ENCODE results near the gene TEX13D. TPM values are rescaled to one million over a fixed set of nuclear protein-coding genes. Genes with fewer than 3 reads are reported as not detected.
"Not testable (repeated sequence)": the region's sequence is repeated elsewhere in the genome, so short reads cannot be mapped to it uniquely, and the experiment has no call there.

The TEX13D gene
- total RNA-seq, 4 donors from 2014 or later: not detected

DNA sequence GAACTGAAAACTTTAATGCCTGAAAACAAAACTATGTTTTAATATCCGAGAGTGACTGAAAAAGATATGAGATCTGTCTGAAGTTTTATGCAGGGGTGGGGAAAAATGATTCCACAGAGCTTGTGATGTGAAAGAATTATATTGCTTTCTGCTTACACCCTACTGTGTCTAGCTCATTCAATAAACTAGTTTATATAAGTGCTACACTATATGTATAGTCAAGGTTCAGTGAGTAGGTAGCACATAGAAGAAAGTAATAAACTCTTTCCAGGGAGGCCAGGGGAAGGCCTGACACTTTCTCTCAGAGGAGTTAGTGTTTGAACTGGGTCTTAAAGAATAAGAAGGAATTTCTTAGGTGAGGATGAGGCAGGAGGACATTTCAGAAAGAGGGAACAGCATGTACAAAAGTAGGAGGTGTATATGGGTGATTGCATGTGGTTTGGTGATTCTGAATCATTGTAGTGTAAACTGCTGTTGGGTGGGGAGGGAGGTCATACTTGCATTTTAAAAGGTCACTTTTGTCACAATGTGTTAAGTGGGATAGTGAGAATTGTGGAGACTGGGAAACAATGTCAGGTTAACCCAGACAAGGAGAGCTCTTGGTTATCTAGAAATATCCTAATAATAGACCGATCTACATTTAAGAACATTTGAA is 25.1 kb upstream of the TEX13D start:
- in situ Hi-C loops (cut with MboI; ENCODE audit: low sequenced_read_pairs in 4 of 4) (no loop called here), intact Hi-C loops (cut with DNase I; ENCODE audit: low total_unique reads) (no loop called here)
- no peak overlapping the region for H3K4me3 ChIP-seq
- H3K4me1 ChIP-seq: no peaks in the 10 kb centered on the region
- no peaks in the 10 kb centered on the region for H3K36me3 ChIP-seq
- DNase-seq (no peak), ATAC-seq (no peak)
- no peak overlapping the region for H3K27ac ChIP-seq
- H3K9me3 ChIP-seq: no peaks in the 10 kb centered on the region
- no peaks in the 10 kb centered on the region for H3K27me3 ChIP-seq
- TF ChIP-seq CTCF (IDR thresholded peaks at IDR 0.05 in 4 of 5, conservative IDR thresholded peaks at IDR 0.05 in 1 of 5) (no peak), POLR2A (IDR thresholded peaks at IDR 0.05) (no peak)

- Histone ChIP-seq H3K4me3 (no peak overlapping the region), H3K36me3 (no peaks in the 10 kb centered on the region), H3K9me3 (no peaks in the 10 kb centered on the region), H3K27me3 (no peaks in the 10 kb centered on the region), H3K4me1 (no peaks in the 10 kb centered on the region), H3K27ac (no peak overlapping the region)
- intact Hi-C loops (cut with DNase I; ENCODE audit: low total_unique reads) (no loop called here), in situ Hi-C loops (cut with MboI; ENCODE audit: low sequenced_read_pairs in 4 of 4) (no loop called here)
- DNase-seq: no peak
- no peak for ATAC-seq
- no peak for TF ChIP-seq POLR2A (IDR thresholded peaks at IDR 0.05)
- no peak for TF ChIP-seq CTCF (IDR thresholded peaks at IDR 0.05 in 4 of 5, conservative IDR thresholded peaks at IDR 0.05 in 1 of 5)
Measured at GRCh38 chrX:124325732-124326131, 6.7 kb upstream of the TEX13D start.

DNA sequence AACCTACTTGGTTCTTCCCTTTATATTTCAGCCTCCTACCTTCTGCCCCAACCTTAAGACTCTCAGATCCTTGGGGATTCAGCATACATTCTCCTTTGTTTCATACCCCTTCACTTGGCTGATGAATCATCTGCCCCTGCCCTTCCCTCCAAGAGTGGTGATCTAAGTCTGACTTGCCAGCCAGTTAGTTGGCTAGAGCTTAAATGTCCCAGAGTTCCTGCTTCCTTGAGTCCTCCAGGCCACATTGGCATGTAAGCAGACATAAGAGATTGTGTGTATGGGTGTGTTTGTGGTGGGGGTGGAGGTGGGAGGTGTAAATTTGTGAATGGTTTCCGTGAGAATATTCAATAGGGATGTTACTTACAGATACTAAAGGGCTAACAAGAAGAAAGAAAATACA is 3.7 kb upstream of the TEX13D start:
- Histone ChIP-seq H3K27ac (no peak overlapping the region), H3K27me3 (no peaks in the 10 kb centered on the region), H3K4me3 (no peak overlapping the region), H3K4me1 (no peaks in the 10 kb centered on the region), H3K9me3 (no peaks in the 10 kb centered on the region), H3K36me3 (no peaks in the 10 kb centered on the region)
- no peak for TF ChIP-seq POLR2A (IDR thresholded peaks at IDR 0.05)
- TF ChIP-seq CTCF (IDR thresholded peaks at IDR 0.05 in 4 of 5, conservative IDR thresholded peaks at IDR 0.05 in 1 of 5): no peak
- intact Hi-C loops (cut with DNase I; ENCODE audit: low total_unique reads): no loop called here
- no peak for DNase-seq
- no peak for ATAC-seq
- in situ Hi-C loops (cut with MboI; ENCODE audit: low sequenced_read_pairs in 4 of 4): no loop called here

- in situ Hi-C loops (cut with MboI; ENCODE audit: low sequenced_read_pairs in 4 of 4): no loop called here
- no peaks in the 10 kb centered on the region for H3K9me3 ChIP-seq
- DNase-seq (no peak), ATAC-seq (no peak)
- no peak overlapping the region for H3K27ac ChIP-seq
- no peaks in the 10 kb centered on the region for H3K36me3 ChIP-seq
- no peaks in the 10 kb centered on the region for H3K27me3 ChIP-seq
- no peaks in the 10 kb centered on the region for H3K4me1 ChIP-seq
- no peak overlapping the region for H3K4me3 ChIP-seq
- intact Hi-C loops (cut with DNase I; ENCODE audit: low total_unique reads): no loop called here
- no peak for TF ChIP-seq POLR2A (IDR thresholded peaks at IDR 0.05)
- TF ChIP-seq CTCF (IDR thresholded peaks at IDR 0.05 in 4 of 5, conservative IDR thresholded peaks at IDR 0.05 in 1 of 5): no peak
Measured at GRCh38 chrX:124333862-124334261, 1.4 kb downstream of the TEX13D start.

- H3K4me3 ChIP-seq; intact Hi-C loops (cut with DNase I; ENCODE audit: low total_unique reads); DNase-seq; H3K9me3 ChIP-seq; in situ Hi-C loops (cut with MboI; ENCODE audit: low sequenced_read_pairs in 4 of 4); H3K36me3 ChIP-seq; ATAC-seq; H3K4me1 ChIP-seq; H3K27ac ChIP-seq; H3K27me3 ChIP-seq: not testable (repeated sequence)
Measured at GRCh38 chrX:124334555-124334954, 2.1 kb downstream of the TEX13D start.
